Sciatic nerve (tissue), 2 donors: ENCODE data around the gene ARL8B. TPM values are rescaled to one million over a fixed set of nuclear protein-coding genes. Genes with fewer than 3 reads are reported as not detected.
"Not testable (repeated sequence)": the region's sequence is repeated elsewhere in the genome, so short reads cannot be mapped to it uniquely, and the experiment has no call there.

Experiments used
- ATAC-seq: fragments of 200-7000 bp; cut with Tn5 transposase; one replicate; pipeline ENCODE4 v1.9.1; 2020; ENCODE audit warnings: mild to moderate bottlenecking, moderate library complexity
- DNase-seq: peaks from one replicate; pipeline ENCODE4 v3.0.0-alpha.2; 2020; ENCODE audit warnings: low spot score
- intact Hi-C: fragments of 100-400 bp; cut with DNase I; formaldehyde crosslinking; loops from one replicate; pipeline ENCODE4 v1.14.2; 2022
- total RNA-seq: library from RNA; stranded (reverse); fragmentation: NEBNext Ultra II Directional; extraction: Animal tissue kit (Norgen Biotek cat#: 25700); gene quantifications from one replicate; pipeline ENCODE4 v1.2.1, GENCODE V29; 2021
- donor health status: DM: no; HTN: no; CAD: no.
- donor health status: DM: no; HTN: no; CAD: no.

The ARL8B gene
- 55.1 TPM for total RNA-seq

DNA sequence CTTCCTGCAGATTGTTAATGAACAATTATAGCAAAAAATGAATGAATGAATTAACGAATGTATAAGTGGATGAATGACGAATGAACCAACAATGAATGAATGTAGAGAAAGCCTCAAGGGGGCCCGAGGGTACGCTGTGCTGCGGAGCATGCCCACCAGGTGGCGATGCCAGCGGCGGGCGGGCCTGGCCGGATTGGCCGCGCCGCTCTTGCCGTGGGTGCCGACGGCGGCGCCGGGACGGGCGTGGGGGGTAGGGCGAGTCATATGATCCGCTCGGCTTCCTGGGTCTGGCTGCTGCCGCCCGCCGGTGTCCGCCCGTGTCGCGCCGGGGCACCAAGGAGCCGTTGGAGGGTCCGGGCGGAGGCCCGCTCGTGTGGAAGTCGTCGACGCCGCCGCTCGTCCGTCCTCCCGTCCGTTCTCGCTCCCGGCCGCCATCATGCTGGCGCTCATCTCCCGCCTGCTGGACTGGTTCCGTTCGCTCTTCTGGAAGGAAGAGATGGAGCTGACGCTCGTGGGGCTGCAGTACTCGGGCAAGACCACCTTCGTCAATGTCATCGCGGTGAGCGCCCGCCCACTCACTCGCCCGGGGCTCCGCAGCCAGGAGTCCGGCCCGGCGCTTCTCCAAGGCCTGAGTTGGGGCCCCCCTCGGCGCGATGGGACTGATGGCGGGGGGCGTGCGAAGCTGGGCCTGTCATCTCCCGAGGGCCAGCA lies at the start of gene ARL8B:
Gene ARL8B (plus strand): TSS at position 263 of the 711 bp plus-strand sequence. CDS start 174 bp downstream, at position 437.
- peak; percentile 98 for ATAC-seq
- intact Hi-C loops, result no loop called here
- DNase-seq, result peak; percentile 95

DNA sequence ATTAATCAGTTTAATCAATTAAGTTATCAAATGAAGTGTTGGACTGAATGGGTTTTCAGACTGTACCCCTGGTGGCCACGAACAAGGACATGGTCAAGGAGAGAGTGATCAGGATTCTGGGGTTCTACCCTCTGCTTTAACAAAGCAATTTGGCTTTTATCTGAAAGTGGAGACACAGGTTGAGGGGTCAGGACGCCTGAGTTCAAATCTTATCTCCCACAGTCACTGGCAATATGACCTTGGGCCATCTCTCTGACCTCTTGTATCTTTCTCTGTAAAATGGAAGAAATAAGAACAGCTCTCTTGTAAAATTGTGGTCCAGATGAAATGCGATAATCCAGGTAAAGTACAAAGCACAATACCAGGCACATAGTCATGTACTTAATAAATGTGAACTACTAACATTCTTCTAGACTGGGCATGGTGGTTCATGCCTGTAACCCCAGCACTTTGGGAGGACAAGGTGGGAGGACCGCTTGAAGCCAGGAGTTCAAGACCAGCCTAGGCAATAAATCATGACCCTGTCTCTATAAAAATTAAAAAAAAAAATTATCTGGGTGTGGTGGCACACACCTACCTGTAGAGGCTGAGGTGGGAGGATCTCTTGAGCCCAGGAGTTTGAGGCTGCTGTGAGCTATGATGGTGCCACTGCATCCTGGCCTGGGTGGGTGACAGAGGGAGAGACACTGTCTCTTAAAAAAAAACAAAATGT lies 48.6 kb upstream of the ARL8B start:
- no peak for DNase-seq
- intact Hi-C loops, result no loop called here
- no peak for ATAC-seq

DNA sequence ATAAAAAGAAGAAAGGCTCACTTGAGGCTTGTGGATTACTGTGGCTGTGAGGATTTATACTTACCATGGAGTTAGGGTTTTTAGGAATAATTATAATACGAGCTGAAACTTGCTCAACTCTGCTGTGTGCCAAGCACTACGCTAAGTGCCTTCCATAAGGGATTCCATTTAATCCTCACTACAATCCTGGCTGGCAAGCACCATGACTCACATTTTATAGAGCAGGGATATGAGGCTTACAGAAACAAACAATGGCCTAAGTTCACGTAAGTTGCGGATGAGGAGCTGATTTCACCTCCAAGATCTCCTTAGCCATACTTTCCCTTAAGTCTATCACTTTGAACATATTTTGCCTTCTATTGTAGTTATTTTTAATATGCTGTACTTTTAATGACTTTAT lies 43.9 kb upstream of the ARL8B start:
- DNase-seq (no peak), ATAC-seq (no peak)
- intact Hi-C loops, result no loop called here

DNA sequence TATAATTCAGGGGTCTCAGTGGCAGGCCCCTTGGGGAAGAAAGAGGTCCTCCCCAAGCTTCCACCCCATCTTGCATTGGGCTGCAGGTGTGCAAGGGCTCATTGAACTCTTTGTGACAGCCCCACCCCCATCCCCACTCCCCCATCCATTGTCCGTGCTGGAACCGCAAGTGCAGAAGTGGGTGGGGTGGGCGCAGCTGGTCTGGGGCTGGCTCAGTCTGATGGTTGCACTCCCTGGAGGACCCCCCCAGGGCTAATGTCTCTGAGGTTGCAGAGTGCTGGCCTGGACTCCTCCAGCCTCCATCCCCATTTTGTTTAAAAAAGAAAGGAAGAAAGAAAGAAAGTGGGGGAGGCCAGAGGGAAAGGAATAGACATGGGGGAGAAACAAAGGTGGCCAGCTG lies 42.3 kb upstream of the ARL8B start:
- no peak for DNase-seq
- intact Hi-C loops, result no loop called here
- no peak for ATAC-seq

DNA sequence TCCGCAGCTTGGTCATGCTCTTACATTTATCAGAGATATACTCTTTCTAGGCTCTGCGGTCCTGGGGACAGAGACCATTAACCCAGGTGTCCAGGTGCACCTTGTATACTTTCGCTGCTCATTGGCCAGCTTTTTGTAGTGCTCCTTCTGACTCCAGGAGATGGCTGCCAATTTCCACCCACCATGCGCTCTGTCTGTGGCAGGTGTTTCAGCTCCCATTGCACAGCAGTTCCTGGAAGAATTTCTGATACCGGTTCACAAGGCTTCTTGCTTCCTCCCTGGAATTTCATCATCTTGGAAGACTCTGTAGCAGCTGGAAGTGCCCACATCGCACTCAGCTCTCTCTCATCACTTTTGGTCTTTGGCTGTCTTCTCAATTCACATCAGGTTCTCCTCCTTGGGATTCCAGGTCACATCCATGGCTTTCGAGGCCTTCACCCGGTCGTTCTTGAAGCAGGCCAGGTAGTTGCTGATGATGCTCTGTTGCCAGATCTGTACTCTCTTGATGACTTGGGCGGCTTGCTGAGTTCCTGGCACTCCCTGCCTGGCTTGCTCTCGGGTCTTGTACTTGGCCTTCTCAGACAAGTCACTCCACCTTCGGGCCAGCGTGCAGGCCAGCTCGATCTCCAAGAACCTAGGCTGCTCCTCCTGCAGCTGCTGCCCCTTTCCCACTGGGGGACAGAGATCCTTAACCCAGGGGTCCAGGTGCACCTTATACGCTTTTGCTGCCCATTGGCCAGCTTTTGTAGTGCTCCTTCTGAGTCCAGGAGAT lies 41.1 kb upstream of the ARL8B start:
- DNase-seq (no peak), ATAC-seq (no peak)
- intact Hi-C loops, result no loop called here

DNA sequence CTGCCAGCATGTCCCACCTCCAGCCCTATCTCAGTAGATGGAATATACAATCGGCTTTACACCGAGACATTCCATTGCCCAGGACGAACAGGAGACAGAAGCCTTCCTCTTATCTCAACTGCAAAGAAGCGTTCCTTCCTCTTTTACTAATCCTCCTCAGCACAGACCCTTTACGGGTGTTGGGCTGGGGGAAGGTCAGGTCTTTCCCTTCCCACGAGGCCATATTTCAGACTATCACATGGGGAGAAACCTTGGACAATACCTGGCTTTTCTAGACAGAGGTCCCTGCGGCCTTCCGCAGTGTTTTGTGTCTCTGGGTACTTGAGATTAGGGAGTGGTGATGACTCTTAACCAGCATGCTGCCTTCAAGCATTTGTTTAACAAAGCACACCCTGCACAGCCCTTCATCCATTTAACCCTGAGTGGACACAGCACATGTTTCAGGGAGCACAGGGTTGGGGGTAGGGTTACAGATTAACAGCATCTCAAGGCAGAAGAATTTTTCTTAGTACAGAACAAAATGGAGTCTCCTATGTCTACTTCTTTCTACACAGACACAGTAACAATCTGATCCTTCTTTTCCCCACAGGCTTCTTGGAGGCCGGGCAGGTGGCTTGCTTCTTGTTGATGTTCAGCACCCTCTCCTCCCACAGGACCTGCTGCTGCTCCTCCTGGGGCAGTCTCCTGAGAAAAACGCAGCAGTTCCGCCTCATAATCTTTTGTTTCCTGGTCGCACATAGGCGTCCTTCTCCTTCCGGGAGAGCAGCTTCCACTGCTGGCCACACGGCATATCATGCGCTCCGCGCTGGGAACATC lies 39.9 kb upstream of the ARL8B start:
- DNase-seq, intact Hi-C loops, ATAC-seq: not testable (repeated sequence)

DNA sequence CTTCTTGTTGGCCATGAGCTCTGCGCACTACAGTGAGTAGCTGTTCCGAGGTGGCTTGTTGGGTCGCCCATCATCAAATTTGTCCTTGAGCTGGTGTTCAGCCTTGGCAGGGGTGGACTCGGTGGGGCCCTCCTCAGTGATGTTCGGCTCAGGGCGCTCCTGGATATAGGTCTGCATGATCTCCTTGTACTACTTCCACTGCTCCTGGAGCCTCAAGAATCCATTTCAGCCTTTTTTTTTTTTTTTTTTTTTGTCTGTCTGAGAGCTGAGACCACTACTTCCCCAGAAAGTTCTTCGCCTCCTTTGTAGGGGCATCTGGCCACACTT lies 39.3 kb upstream of the ARL8B start:
- intact Hi-C loops, result no loop called here
- DNase-seq, result no peak

DNA sequence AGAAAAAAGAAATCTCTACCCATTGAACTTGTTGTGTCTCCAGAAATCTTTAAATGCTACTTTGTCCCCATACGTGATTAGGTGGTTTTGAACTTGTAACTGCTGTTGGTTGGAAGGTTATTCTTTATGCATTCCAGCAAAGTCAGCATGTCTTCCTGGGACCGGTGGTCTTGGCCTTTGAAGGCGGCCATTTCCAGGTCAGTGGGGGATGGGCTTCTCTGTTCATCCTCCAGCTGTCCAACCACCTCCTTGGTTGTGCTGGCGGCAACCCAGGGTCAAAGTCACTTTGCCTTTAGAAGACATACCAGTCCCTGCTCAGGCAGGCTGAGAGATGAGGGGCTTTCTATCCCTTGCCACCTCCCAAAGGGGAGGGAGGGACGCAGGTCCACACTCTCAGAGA lies 37.9 kb upstream of the ARL8B start:
- ATAC-seq (no peak), DNase-seq (no peak)
- intact Hi-C loops, result no loop called here

More for the DNA sequence above, 39.3 kb upstream of the ARL8B start:
- ATAC-seq, result no peak

DNA sequence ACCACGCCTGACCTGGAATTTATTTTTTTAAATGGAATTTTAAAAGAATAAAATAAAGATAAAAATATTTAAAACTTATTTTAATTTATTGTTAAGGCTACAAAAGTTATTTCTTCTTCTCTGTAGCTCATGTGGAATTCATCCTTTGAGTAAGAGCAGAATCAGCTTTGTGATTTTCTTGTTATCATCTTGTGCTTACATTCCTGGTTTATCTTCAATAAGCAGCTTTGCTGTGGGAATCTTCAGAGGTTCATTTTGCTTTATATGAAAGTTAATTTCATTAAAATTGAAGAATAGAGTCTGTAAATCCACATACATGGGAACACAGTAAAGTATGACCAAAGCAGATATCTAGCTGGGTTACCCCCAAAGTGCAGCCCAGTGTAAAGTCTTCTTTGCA lies 35.4 kb upstream of the ARL8B start:
- no peak for ATAC-seq
- no peak for DNase-seq
- intact Hi-C loops, result no loop called here

DNA sequence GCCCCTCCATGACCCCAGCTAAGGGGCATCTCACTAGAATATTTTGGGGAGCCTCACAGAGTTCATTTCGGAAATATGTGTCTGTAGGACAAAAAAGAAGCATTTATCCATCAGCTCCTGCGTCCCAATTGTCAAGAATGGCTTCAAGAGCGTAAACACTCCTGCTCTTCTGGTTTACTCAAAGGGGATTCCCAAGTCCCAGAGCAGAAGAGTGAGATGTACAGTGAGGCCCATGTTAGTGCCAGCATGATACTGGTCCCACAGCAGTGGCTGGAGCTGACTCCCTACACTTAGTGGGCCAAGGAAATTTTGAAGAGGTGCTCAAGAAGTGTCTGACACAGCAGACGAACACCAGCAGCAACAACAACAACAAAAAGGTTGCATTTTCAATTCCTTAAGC lies 34.9 kb upstream of the ARL8B start:
- ATAC-seq (no peak), DNase-seq (no peak)
- intact Hi-C loops, result no loop called here

DNA sequence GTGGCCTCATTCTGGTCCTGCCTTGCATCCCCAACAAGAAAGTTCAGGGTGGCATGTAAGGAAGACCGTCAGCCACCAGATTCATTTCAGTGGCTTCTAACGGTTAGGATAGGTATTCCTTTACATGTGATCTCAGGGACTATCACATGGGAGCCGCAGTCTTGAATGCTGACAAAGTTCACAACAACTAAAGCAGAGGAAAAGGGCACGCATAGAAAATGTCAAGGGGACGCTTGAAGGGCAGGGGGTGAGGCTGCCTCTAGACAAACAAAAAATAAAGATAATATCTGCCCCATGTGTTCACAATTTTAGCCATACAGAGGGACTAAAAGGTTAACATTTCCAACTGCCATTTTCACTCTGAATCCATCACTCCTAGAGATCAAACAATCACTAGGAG lies 31.9 kb upstream of the ARL8B start:
- intact Hi-C loops, result no loop called here
- DNase-seq (no peak), ATAC-seq (no peak)

DNA sequence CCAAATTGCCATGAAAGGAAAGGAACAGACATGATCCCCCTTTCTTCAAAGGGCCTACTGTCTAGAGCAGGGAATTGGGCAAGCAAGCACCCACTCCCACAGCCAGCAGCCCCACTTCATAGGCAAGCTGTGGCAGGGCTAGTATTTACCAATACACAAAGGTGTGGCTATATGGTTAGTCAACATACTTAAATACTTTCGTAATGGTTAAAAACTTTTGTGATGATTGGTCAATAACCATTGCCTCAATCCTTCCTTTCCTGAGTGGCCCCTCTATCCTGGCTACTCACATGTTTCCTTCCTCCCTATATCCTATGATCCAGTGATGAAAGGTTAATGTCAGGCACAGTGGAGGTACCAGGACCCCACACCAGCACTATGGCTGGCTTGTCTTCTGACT lies 30.1 kb upstream of the ARL8B start:
- no peak for ATAC-seq
- no peak for DNase-seq
- intact Hi-C loops, result no loop called here

DNA sequence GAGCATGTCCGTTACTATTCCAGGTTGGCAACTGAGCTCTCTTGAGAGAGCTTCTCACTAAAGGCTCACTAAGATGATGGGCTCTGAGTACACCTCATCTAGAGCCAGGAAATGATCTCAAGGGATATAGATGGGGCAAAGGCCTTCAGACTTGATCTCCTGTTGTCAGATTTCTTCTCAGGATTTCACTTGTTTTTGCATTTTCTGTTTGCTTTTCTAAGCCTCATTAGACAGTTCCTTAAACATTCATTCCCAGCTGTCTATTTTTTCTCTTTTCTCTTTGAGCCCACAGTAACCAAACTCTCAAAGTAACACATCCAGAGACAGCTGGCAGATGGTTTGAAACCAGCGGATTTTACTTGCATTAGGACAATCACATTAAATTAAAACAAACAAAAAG lies 28.4 kb upstream of the ARL8B start:
- DNase-seq (no peak), ATAC-seq (peak; percentile 71)
- intact Hi-C loops, result no loop called here

DNA sequence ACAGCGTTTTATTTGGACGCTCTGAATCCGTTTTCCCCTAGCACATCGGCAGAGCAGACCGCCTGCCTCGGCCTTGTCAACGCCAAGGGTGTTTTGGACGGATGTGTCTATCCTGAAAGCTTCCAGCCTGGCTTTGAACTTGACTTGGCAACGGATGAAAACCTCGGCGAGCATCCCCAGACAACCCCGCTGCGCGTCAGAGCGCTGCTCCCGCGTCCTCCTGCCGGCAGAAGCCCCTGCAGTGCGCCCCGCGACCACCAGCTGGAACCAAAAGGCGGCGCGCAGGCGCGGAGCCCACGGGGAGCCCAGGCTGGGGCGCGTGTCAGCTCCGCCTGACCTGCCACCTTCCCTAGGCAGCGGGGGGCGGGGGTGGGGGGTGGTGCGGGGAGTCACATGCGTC lies 26.2 kb upstream of the ARL8B start:
- DNase-seq, result peak; percentile 63
- peak; percentile 74 for ATAC-seq

DNA sequence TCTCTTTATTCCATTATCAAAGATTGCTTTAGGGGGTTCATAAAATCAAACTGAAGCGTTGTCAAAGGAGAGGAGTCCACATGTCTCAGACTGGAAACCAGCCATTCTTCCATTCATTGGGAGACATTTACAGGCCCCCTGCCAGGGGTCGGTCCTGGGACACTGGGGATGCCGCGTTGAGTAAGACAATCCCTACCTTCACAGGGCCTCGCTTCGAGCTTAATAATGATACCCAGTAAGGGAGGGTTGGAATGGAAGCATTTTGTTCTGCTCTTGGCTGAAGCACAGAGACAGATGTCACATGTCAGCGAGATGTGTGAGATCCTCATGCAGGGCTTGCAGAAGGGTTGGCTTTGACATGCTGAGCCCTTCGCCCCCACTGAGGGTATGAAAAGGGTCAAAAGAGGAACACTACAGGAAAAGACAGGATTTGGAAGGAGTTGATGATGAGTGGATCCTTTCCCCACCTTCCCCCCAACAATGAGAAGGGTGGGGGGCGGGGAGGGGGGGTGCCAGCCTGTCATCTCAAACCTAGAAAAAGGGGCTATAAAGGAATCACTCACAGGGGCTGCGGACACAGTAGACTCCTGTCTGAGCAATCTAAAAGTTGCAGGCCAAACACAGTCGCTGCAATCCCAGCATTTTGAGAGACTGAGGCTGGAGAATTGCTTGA lies 25.6 kb upstream of the ARL8B start:
- intact Hi-C loops, result no loop called here
- peak; percentile 6 for ATAC-seq
- DNase-seq, result no peak

More for the DNA sequence above, 26.2 kb upstream of the ARL8B start:
- intact Hi-C loops, result no loop called here

DNA sequence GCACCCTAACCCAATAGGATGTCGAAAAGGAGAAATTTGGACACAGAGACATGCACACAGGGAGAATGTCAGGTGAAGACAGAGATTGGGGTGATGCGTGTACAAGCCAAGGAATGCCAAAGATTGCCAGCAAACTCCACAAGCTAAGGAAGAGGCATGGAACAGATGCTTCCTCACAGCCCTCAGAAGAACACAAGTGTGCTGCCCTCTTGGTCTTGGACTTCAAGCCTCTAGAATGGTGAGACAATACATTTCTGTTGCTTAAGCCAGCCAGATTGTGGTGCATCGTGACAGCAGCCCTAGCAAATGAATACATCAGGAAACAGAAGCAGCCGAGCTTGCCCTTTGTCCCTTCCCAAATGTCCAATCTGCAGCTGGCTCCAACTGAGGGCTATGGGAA lies 23.7 kb upstream of the ARL8B start:
- intact Hi-C loops, result no loop called here
- no peak for ATAC-seq
- DNase-seq, result no peak

DNA sequence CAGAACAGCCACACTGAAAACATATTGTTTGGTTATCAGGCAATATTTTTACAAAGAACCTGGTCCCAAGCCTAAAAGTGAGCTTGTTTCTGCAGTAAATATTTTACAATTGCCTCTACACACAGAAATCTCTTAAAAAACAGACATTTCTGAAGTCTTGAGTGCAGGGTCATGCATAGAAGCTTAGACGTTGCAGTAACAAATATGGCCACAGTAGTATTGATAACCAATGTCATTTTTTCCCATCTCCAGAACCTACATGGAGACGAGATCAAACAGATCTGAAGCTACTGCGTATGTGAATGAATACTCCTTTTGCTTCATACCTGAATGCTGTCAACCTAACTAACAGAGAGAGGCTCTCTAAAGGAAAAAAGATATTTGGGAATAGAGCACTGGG lies 19.6 kb upstream of the ARL8B start:
- DNase-seq (no peak), ATAC-seq (no peak)
- intact Hi-C loops, result no loop called here

DNA sequence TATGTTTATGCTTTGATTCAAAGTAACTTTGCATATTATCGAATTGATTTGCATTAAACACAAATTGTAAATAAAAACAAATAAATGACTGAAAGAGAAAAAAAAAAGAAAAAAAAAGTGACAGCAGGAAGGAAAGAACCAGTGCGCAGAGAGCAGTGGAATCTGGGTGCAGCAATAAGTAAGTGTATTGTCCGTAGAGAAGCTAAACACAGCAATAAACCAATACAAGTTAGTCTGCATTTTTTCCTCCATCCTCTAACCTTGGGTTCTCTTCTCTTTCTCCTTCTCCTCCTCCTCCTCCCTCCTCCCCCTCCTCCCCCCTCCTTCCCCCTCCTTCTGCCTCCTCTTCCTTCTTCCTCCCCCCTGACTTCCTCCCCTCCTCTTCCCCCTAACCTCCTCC lies 18.3 kb upstream of the ARL8B start:
- intact Hi-C loops, result no loop called here
- no peak for DNase-seq
- ATAC-seq, result no peak

DNA sequence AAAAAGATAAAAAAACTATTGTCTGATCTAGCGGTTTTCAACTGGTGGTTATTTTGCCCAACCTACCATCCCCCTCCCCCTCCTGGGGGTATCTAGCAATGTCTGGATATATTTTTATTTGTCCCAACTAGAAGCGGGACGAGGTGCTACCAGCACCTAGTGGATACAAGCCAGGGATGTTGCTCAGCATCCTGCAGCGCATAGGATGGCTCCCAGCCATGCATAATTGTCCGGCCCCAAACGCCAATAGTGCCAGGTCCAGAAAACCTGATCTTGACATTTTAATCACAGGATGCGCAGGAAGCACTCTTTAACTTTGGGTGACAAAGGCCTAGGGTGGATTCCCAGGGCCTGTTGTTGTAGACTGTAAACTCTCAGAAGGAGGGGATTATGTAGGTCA lies 17.0 kb upstream of the ARL8B start:
- ATAC-seq, result no peak
- intact Hi-C loops, result no loop called here
- no peak for DNase-seq
